SKM-1 treated with dmso at 0.1 percent for 144 hours (cell line): Measurements from ENCODE around the gene IMPDH2.
A peak's percentile ranks its signal among the peaks of the same experiment; 100 is the strongest.
"Not testable (repeated sequence)": the region's sequence is repeated elsewhere in the genome, so short reads cannot be mapped to it uniquely, and the experiment has no call there.

ENCODE experiments used
- DNase-seq: peaks from one replicate; lab custom pipeline; 2025; ENCODE audit not compliant: unreplicated experiment; lab: John Stamatoyannopoulos, UW

The IMPDH2 gene

DNA sequence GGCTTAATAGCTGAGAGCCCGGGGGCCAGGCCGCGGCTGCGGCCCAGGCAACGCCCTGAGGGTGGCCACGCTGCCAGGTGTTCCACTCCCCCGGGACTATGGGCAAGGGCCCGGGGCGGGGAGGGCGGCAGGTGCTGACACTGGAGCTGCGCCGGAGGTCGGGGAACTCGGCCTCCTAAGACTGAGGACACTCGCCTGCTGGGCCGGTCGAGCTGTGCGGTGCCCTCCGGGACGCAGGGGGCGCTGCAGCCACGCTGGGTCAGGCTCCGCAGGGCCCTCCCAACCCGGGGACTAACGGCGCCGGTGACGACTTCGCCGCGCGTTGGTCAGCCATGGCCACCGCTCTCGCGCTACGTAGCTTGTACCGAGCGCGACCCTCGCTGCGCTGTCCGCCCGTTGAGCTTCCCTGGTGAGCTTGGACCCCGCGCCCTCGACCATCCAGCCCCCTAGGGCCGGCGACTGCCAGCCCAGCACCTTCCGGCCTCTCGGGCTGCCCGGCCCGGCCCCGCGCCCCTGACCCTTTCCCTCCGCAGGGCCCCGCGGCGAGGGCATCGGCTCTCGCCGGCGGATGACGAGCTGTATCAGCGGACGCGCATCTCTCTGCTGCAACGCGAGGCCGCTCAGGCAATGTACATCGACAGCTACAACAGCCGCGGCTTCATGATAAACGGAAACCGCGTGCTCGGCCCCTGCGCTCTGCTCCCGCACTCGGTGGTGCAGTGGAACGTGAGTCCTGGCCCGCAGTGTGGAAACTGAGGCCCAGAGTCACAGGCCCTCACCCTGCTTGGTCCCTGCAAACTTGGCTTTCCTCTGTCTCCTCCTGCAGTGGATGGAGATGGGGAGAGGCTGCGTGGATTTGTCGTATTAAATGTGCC is 7.1 kb downstream of the IMPDH2 start, which contains the start of gene NDUFAF3:
Gene NDUFAF3, plus strand, starts transcription at position 309 of the 875 bp plus-strand sequence. Its CDS starts 24 bp downstream, at position 333.
- DNase-seq = peak; percentile 76

DNA sequence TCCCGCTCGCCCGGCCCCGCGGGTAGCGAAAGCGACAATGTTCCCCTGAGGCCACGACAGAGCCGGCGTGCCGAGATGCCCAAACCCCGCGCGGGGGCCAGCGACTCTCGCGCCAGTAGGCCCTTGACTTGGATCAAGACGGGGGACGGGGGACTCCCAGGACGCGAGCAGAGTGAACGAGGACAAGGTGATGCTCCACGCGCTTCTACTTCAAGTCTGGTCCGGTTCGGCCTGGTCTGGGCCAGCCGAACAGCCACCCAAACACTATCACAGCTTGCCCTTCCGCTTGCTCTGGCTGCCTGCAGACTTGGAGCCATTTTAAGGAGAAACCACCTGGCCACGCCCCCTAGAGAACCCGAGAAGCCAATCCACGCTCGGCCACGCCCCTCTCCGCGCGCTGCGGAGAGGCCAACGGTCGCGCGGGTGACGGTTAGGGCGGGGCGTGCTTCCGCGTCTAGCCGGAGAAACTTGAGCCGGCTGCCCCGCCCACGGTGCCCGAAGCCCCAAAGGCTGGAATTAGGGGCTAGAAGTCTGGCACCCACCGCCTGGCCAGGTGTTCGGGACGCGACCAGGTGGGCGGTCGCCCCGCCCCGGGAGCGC is 7.9 kb downstream of the IMPDH2 start:
- peak; percentile 95 for DNase-seq

- peak; percentile 19 for DNase-seq
Measured at GRCh38 chr3:49020330-49021212, 8.6 kb downstream of the IMPDH2 start.

- DNase-seq = no peak
Measured at GRCh38 chr3:49019941-49020329, 9.3 kb downstream of the IMPDH2 start.

GRCh38 chr3:49018707-49019006 is 10.5 kb downstream of the IMPDH2 start:
- DNase-seq = no peak

DNA sequence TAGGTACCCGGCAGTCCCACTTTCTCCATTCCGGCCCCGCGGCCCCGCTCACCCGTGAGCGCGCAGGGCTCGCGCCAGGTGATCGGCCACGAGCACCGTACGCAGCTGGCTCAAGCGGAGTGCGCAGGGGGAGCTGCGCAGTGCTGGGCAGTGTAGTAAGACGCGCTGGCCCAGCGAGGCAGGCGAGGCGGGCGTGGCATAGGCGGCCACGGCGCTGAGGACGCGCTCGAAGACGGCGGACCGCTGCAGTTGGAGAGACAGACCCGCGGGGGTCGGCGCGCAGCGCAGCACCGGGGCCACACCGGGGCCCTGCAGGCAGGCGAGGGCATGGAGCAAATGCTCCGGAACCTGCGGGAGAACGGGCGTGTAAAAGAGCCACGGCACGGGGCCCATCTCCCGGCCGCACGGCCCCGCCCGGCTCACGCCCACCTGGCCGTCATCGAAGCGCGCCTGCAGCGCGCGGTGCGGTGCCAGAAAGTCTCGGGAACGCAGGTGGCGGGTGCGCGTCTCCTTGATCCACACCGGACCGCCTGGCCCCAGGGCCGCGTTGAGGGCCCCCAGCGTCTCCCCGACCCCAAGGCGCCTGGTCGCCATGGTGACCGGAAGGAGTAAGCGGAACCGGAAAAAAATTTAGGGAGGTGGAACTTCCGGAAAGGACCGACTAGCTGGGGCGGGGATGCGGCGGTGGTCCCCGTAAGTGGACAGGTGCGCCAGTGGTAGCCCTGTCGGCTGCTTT is 11.1 kb downstream of the IMPDH2 start, which contains the start of gene DALRD3:
Gene DALRD3, minus strand, starts transcription at position 610 of the 736 bp plus-strand sequence. Its CDS starts 16 bp downstream, at position 594.
- peak; percentile 64 for DNase-seq

DNA sequence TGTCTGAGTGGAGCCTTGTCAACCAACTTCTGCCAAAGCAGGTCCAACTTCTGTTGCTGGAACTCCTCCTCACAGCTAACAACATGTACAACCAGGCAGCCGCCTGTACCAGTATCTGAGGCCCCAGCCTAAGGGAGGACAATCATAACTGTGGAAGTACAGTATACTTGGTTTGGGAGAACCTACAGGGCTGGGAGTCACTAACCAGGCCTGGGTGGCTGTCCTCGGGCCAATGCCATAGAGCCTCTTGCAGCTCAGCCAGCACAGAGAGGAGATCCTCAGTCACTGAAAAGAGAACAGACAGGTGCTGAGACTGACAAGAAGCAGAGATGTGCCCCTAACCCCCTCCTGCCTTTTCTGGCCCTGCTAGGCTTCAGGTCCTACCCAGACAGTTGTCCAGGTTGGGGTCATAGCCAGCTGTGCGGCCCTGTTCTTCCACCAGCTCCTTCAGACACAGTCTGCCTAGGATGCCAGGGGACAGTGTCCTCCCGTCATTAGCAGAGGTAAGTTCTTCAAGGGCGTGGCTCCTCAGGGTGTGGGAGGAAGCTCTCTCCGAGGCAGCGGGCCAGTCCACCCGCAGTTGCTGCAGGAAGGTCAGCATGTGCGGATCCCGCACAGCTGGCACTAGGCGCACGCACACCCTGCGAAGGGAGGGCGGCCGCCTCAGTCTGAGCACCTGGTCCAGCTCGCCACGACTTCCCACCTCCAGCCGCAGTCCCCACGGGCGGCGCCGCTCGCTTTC is 11.8 kb downstream of the IMPDH2 start:
- DNase-seq = no peak

GRCh38 chr3:49016414-49017228 is 12.6 kb downstream of the IMPDH2 start:
- no peak for DNase-seq

DNA sequence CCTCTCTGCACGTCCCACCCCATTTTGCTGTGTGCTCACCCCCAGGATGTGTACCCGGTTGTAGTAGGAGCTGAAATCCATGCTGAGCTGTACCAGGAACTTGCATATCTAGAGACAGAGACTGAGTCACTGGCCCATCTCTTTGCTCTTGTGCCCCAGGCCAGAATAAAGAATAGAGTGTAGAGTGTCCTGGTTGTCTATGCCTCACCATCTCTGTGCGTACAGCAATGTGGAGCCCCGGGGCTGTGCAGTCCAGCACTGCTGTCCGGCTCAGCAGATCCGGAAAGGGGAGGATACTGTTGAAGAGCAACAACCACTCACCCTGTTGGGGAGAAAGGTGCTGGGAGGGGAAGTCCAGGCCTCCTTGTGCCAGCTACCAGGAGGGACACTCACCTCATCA is 13.4 kb downstream of the IMPDH2 start:
- no peak for DNase-seq

GRCh38 chr3:49015072-49015471 is 14.1 kb downstream of the IMPDH2 start:
- no peak for DNase-seq

DNA sequence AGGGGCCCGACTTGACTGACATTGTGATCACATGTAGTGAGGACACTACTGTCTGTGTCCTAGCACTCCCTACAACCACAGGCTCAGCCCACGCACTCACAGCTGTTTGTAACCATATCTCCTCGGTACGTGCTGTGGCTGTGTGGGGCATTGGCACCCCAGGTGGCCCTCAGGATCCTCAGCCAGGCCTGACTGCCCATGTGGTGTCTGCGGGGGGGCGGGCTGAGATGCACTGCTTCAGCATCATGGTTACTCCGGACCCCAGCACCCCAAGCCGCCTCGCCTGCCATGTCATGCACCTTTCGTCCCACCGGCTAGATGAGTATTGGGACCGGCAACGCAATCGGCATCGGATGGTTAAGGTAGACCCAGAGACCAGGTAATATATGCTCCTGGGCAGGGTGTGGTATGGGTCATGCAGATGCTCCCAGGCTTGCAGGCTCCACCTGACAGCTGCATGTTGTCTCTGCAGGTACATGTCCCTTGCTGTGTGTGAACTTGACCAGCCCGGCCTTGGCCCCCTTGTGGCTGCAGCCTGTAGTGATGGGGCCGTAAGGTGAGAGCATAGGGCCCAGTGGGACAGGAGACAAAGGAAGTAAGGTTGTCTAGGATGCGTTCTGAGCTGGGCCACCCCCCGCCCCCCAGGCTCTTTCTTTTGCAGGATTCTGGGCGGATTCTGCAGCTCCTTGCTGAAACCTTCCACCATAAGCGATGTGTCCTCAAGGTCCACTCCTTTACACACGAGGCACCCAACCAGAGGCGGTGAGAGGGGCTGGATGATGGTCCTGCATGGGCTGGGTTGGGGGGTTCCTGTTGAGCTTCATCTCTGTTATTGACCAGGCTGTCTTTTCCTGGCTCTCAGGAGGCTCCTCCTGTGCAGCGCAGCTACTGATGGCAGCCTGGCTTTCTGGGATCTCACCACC is 15.2 kb downstream of the IMPDH2 start:
- peak; percentile 38 for DNase-seq

DNA sequence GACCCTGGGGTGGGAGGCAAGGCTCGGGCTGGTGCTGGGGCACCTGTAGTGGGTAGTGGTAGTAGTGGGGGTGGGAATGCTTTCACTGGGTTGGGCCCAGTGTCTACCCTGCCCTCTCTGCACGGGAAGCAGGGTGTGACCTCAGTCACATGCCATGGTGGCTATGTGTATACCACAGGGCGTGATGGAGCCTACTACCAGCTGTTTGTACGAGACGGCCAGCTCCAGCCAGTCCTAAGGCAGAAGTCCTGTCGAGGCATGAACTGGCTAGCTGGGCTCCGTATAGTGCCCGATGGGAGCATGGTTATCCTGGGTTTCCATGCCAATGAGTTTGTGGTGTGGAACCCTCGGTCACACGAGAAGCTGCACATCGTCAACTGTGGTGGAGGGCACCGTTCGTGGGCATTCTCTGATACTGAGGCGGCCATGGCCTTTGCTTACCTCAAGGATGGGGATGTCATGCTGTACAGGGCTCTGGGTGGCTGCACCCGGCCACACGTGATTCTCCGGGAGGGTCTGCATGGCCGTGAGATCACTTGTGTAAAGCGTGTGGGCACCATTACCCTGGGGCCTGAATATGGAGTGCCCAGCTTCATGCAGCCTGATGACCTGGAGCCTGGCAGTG is 16.0 kb downstream of the IMPDH2 start:
- no peak for DNase-seq

GRCh38 chr3:49012441-49013017 is 16.7 kb downstream of the IMPDH2 start:
- no peak for DNase-seq

GRCh38 chr3:49009396-49009795 is 19.8 kb downstream of the IMPDH2 start:
- DNase-seq = no peak

DNA sequence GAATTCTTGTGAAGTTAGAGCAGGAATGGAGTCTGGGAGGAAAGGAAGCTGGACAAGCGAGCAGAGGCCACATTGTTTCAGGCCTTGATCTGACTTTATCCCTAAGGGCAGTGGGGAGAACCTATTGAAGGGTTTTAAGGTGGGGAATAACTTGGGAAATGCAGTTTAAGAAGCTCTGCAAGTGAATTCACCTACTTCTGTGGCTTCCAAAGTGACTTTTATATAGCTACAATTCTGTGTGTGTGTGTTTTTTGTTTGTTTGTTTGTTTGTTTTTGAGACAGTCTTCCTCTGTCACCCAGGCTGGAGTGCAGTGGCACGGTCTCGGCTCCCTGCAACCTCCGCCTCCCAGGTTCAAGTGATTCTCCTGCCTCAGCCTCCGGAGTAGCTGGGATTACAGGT is 20.6 kb downstream of the IMPDH2 start:
- not testable (repeated sequence) for DNase-seq

GRCh38 chr3:49007771-49008528 is 21.2 kb downstream of the IMPDH2 start:
- DNase-seq = peak; percentile 80
